ENCODE data around the gene SPEM1.

- TF ChIP-seq, protein P1, sequence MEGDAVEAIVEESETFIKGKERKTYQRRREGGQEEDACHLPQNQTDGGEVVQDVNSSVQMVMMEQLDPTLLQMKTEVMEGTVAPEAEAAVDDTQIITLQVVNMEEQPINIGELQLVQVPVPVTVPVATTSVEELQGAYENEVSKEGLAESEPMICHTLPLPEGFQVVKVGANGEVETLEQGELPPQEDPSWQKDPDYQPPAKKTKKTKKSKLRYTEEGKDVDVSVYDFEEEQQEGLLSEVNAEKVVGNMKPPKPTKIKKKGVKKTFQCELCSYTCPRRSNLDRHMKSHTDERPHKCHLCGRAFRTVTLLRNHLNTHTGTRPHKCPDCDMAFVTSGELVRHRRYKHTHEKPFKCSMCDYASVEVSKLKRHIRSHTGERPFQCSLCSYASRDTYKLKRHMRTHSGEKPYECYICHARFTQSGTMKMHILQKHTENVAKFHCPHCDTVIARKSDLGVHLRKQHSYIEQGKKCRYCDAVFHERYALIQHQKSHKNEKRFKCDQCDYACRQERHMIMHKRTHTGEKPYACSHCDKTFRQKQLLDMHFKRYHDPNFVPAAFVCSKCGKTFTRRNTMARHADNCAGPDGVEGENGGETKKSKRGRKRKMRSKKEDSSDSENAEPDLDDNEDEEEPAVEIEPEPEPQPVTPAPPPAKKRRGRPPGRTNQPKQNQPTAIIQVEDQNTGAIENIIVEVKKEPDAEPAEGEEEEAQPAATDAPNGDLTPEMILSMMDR (IDR thresholded peaks at IDR 0.05): no peak
- peak; percentile 79 to 99 for TF ChIP-seq POLR2A (IDR thresholded peaks at IDR 0.05)
Measured at GRCh38 chr17:7403977-7404736, 16.0 kb upstream of the SPEM1 start, which contains the start of gene TMEM256.

All from thyroid gland (tissue), 4 donors.